GM19395 (cell line): ENCODE measurements around the gene TNNT2.

ENCODE experiments used
- ATAC-seq: cut with Tn5 transposase; IDR thresholded peaks from one replicate; pipeline ENCODE4 v1.9.1; 2021; ENCODE audit warnings: mild to moderate bottlenecking, moderate library complexity; ENCODE audit not compliant: unreplicated experiment

Gene TNNT2

GRCh38 chr1:201404055-201404454 is 26.6 kb upstream of the TNNT2 start:
- no peak for ATAC-seq

DNA sequence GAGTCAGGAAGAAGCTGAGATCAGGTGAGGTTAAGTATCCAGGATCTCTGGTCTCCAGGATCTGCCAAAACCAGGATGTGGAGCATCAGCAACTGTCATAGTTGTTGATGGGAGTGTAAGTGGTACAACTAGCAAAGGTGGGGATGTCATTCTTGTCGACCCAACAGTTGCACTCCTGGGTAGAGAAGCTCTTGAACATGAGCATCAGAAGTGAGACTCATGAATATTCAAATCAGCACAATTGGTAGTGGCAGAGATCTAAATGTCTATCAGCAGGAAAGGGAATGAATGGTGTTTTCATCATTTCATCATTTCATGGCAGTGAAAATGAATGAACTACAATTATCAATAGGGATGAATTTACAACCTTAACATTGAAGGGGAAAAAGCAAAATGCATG is 25.9 kb upstream of the TNNT2 start:
- ATAC-seq, result no peak

GRCh38 chr1:201401700-201402099 is 24.2 kb upstream of the TNNT2 start:
- ATAC-seq, result no peak

DNA sequence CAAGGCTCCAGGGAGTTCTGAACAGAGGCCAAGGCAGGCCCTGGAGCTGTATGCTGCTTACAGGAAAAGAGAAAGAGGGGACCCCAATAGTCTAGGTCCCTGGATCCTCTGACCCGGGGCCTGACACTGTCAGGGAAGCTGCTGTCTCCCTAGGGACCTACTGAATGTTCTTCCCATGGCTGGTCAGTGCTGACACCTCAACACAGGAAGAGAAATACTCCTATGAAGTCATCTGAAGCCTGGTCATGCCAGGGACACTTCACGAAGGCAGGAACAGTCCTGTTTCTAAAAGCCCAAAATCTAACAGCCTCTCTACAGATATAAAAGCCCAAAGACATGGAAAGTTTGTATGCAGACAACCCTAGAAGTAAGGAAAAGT is 23.4 kb upstream of the TNNT2 start:
- no peak for ATAC-seq

DNA sequence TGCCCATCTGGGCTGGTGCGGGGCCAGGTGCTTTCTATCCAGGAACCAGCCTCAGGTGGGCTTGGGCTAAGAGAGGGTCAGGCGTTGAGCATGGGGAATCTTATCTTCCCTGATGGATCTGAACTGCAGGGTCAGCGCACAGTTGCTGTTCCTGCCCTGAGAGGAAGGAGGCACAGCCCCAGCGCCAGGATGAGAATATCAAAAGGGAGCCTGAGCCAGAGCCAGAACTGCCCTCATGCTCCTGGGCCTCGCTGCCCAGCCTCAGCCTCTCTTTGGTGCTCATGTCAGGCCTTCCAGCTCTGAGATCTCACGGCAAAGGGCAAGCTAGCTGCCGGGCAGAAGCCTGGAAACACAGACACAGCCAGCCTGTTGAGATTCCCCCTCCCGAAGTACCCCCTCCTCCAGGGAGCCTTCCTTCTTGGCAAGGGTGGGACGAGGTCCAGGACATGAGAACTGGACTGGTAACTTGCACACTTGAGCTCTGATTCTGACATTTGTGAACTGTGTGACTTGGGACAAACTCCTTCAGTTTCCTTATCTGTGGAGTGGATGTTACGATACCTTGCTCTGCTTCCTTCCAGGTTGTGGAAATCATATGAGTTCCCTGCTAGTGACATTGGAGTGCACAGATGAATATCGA is 22.9 kb upstream of the TNNT2 start:
- ATAC-seq, result no peak

- ATAC-seq, result no peak
These were observed 22.1 kb upstream of the TNNT2 start for GRCh38 chr1:201399352-201400126.

GRCh38 chr1:201399018-201399351 is 21.5 kb upstream of the TNNT2 start, which contains the start of gene LAD1:
LAD1 (minus strand) TSS chr1:201399324; CDS start chr1:201399306, 18 bp downstream.
- ATAC-seq, result no peak

DNA sequence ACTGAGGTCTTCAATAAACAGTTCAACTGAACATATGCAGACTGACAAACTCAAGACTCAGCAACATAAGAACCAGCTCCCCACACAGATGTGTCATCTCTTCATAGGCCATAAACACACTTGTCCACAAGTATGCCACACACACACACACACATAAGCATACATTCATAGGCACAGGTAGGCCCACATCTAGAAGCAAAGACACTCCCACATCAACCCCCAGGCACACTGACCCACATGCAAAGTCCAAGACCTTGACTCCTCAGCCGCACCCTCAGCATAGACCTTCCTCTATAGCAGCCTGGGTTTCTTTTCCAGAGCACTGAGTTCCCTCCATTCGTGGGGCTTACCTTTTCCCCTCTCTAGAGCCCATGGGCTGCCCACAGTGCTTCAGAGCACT is 20.2 kb upstream of the TNNT2 start:
- ATAC-seq, result no peak

- ATAC-seq, result no peak
These were observed 19.5 kb upstream of the TNNT2 start for GRCh38 chr1:201396861-201397464.

GRCh38 chr1:201395936-201396335 is 18.5 kb upstream of the TNNT2 start:
- ATAC-seq, result no peak

GRCh38 chr1:201394591-201394990 is 17.1 kb upstream of the TNNT2 start:
- no peak for ATAC-seq

GRCh38 chr1:201393076-201393475 is 15.6 kb upstream of the TNNT2 start:
- ATAC-seq, result no peak

DNA sequence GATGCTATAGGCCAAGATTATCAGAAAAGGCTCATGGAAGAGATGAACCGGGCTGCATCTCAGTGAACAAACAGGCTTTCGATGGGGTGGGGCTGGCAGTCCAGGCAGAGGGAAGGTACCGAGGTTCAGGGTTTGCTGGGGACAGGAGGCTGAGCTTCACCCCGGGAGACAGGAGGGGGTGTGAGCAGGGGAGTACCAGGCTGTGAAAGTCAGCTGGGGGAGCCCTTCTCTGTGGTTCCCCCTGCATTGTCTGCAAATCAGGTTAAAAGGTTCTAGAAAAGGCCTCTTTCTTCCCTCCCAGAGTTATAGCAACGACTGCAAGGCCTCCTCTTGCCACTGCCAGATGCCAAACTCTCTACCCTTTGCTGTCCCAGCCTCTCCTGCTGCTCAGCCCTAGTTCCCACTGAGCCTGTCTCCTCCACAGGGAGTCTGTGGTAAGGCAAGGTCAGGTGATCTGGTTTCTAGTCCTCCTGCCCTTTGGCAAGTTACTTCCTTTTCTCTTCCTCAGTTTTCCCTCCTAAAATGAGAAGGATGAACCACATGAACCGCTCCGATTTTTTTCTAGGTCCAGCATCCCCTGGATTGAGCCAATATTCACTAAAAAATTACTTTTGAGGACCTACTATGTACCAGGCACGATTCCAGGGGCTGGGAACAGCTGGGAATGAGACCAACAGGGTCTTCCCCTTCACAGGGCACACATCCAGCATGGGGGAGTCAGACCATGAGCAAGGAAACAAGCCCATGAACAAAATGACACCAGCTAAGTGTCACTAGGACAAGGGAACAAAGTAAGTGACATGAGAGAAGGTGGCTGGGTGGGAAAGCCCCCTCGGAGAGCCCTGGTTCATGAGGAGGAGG is 14.4 kb upstream of the TNNT2 start:
- no peak for ATAC-seq

DNA sequence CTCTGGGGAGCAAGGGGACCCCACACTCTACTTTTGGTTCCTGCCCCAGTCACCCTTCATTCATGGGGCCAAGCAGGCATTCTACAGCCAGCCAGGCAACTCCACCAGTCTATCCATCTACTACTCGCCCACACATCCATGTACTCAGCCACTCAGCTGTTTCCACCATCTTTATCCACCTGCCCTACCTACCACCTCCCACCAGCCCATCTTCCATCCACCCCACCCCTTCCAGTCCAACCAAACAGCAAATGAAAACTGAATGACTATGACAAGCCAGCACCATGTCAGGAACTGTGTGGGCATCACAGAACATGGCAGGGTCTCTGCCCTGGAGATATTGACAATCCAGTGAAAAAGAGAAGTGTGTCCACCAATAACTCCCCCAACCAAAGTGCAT is 13.7 kb upstream of the TNNT2 start:
- ATAC-seq, result no peak

- ATAC-seq, result no peak
These were observed 11.6 kb upstream of the TNNT2 start for GRCh38 chr1:201389051-201389450.

GRCh38 chr1:201386208-201386607 is 8.7 kb upstream of the TNNT2 start:
- no peak for ATAC-seq

DNA sequence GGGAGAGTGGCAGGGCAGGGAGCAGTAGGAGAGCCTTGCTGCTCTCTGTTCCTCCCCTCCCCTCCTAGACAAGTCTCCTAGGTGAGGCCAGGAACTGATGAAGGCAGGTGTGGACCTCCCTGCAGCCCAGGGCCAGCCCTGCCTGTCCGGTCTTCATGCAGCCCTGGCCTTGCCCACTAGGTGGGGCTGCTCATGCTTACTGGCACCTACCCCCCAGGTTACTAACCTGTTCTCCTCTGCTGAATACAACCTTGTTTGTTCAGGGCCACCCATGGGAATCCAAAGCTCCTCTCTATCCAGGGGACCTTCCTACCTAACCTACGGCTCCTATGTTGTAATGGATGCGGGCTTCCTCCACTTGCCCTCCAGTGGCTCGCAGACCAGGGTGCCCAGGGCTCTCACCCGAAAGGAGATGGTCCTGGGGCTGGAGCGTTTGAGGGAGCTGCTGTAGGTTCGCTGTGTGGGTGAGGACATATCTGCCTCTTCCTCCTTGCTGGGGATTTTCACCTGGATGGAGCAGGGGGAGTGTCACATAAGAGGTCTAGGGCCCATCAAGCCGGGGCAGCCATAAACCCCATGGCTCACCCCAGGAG is 7.9 kb upstream of the TNNT2 start:
- ATAC-seq, result peak; percentile 78

GRCh38 chr1:201384406-201384782 is 6.9 kb upstream of the TNNT2 start:
- no peak for ATAC-seq

DNA sequence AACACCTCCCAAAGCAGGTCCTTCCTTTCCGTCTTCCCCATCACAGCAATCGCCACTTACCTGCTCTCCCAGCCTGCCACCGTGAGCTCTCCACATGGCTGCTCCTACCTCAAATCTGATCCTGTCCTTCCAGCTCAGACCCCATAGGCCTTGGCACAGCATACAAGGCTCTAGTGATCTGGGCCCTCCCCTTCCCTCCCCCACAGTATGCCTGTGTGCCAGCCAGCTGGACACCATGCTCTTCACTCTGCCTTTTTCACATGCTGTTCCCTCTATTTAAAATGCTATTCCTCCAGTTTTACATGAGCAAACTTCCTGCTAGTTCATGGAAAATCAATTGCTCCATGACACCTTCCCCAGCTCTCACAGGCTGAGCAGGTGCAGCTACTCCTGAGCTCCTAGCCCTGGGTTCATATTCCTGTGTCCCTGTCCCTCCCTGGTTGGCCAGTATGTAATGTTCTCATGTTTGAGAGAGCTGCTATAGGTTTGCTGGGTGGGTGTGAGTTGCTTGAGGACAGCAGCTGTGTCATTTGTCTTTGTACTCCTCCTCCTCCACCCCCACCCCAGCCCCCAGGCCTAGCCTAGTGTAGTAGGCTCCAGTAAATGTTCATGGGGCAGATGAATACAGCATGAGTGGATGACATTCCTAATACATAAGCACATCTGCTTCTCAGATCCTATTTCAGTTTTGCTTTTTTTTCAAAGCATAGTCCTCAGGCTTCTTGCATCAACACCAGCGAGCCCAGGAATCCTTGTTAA is 6.3 kb upstream of the TNNT2 start:
- no peak for ATAC-seq

- no peak for ATAC-seq
These were observed 3.6 kb upstream of the TNNT2 start for GRCh38 chr1:201381130-201381529.
